ENCODE results near the gene DUSP18. TPM values are rescaled to one million over a fixed set of nuclear protein-coding genes. Genes with fewer than 3 reads are reported as not detected.

The DUSP18 gene
- total and polyA plus RNA-seq, 4 donors, result 1.6 to 11.3 (median 6.5) TPM

DNA sequence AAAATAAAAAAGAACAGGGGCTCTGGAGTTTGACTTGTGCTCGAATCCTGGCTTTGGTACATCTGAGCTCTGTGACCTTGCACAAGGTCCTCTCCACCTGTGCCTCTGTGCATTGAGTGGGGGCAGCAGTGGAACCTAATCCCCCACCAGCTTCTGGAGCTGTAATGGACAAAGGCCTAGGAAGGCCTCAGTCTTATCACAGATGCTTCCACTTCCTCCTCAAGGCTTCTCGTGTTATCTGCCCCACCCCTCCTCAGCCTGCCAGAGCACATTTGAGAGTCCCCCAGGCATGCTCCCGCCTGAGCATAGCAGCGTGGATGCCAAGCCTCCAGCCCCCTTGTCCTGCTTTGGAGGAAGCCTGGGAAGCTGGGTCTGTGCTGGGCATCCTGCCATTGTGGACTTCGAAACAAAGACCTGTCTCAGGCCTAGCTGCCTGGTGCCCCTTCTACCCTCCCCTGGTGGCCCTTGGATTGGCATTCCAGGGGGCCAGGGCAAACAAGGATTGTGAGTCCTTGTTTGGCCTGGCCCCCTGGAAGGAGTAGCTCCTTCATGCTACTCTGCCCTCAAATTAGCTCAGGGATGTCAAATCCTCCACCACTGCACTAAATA is 17.1 kb downstream of the DUSP18 start:
- no peak overlapping the region for H3K27ac ChIP-seq (ENCODE audit: low read depth in 1 of 2, low read length in 2 of 2)
- WGBS, 2 donors, result 73 to 74% methylated on average over 5 of the region's 5 CpGs
- H3K9me3 ChIP-seq (ENCODE audit: control insufficient read depth, low read length), result no peaks in the 10 kb centered on the region
- no peak for DNase-seq
- no peaks in the 10 kb centered on the region for H3K27me3 ChIP-seq (ENCODE audit: control insufficient read depth in 1 of 2, insufficient read depth in 2 of 2, low read length in 1 of 2)
- no peak overlapping the region for H3K4me3 ChIP-seq (ENCODE audit: low read length in 2 of 2)
- H3K36me3 ChIP-seq (ENCODE audit: control insufficient read depth in 1 of 2, insufficient read depth in 2 of 2, low read length in 1 of 2), result no peaks in the 10 kb centered on the region
- H3K4me1 ChIP-seq (ENCODE audit: control insufficient read depth in 1 of 2, insufficient read depth in 2 of 2, low read length in 2 of 2), result no peaks in the 10 kb centered on the region
- no peak for ATAC-seq (ENCODE audit: low FRiP score)
- intact Hi-C loops (cut with DNase I), result no loop called here

DNA sequence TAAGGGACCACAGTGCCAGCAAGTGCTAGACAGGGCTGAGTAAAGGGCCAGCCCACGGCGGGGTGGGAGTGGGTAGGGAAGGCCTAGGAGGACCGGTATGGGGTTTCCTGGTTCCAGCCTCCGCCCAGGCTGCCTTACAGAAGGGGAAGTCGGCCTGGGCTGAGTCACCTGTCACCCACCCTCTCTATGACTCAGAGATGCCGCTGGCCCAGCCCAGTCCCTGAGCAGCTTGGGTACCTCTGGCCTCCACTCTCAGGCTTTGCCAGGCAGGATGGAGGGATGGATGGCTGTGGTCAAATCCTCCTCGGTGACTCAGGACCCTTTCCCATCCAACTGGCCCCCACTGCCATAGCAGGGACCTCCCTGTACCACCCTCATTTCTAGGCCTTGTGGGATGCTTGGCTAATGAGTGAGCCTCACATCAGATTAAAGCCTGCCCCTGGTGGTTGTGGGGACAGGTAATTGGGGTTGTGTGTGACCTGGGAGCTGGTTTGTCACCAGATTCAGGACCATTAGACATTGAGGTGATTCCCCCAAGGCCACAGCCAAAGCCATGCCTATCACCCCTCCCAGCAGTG is 18.2 kb downstream of the DUSP18 start:
- no peaks in the 10 kb centered on the region for H3K9me3 ChIP-seq (ENCODE audit: control insufficient read depth, low read length)
- H3K27ac ChIP-seq (ENCODE audit: low read depth in 1 of 2, low read length in 2 of 2), result no peak overlapping the region
- intact Hi-C loops (cut with DNase I), result no loop called here
- WGBS, 2 donors, result 47 to 52% methylated on average over 7 of the region's 7 CpGs
- ATAC-seq (ENCODE audit: low FRiP score) (peak; percentile 67), DNase-seq (peak; percentile 81 to 87)
- H3K4me3 ChIP-seq (ENCODE audit: low read length in 2 of 2), result no peak overlapping the region
- H3K36me3 ChIP-seq (ENCODE audit: control insufficient read depth in 1 of 2, insufficient read depth in 2 of 2, low read length in 1 of 2), result no peaks in the 10 kb centered on the region
- no peaks in the 10 kb centered on the region for H3K27me3 ChIP-seq (ENCODE audit: control insufficient read depth in 1 of 2, insufficient read depth in 2 of 2, low read length in 1 of 2)
- H3K4me1 ChIP-seq (ENCODE audit: control insufficient read depth in 1 of 2, insufficient read depth in 2 of 2, low read length in 2 of 2), result no peaks in the 10 kb centered on the region

DNA sequence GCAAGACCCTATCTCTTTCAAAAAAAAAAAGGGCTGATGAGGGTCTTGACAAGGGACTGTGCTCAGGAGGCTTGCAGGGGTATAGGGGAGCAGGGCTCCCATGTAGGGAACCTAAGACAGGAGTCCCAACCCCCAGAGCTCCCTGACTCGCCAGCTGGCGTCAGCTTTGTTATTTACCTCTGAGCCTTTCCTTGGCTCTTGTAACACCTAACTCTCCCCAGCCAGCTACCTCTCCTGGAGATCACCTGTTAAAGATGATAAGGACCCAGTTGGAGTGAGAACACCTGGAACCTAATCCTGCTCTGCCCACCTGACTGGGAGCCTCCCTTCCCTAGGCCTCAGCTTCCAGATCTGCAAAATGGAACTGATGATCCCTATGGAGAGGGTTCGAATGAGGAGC is 18.9 kb downstream of the DUSP18 start:
- intact Hi-C loops (cut with DNase I), result no loop called here
- no peaks in the 10 kb centered on the region for H3K4me1 ChIP-seq (ENCODE audit: control insufficient read depth in 1 of 2, insufficient read depth in 2 of 2, low read length in 2 of 2)
- ATAC-seq (ENCODE audit: low FRiP score), result no peak
- no peak overlapping the region for H3K4me3 ChIP-seq (ENCODE audit: low read length in 2 of 2)
- DNase-seq, result no peak
- H3K27ac ChIP-seq (ENCODE audit: low read depth in 1 of 2, low read length in 2 of 2), result no peak overlapping the region
- no peaks in the 10 kb centered on the region for H3K36me3 ChIP-seq (ENCODE audit: control insufficient read depth in 1 of 2, insufficient read depth in 2 of 2, low read length in 1 of 2)
- 95 to 98% methylated on average over 3 of the region's 3 CpGs for WGBS, 2 donors
- H3K9me3 ChIP-seq (ENCODE audit: control insufficient read depth, low read length), result no peaks in the 10 kb centered on the region
- H3K27me3 ChIP-seq (ENCODE audit: control insufficient read depth in 1 of 2, insufficient read depth in 2 of 2, low read length in 1 of 2), result no peaks in the 10 kb centered on the region

DNA sequence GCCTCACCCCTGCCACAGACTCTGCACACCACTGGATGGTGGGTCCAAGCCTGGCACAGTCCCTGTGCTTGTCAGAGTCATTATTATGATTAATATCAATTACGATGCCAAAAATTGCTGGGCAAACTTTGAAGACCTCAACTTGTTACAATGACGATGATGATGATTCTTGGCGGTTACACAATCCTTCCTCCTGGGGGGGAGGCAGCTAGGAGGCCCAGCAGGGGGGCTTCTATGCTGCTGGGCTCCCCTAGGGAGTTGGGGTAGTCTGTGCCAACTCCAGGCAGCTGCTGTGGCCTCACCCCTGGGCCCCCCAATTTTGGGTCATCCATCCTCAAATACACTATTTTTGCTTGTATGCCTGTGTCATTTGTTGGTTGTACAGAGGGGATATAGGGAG is 20.1 kb downstream of the DUSP18 start:
- no peak for ATAC-seq (ENCODE audit: low FRiP score)
- DNase-seq, result no peak
- Histone ChIP-seq H3K4me1 (ENCODE audit: control insufficient read depth in 1 of 2, insufficient read depth in 2 of 2, low read length in 2 of 2) (no peaks in the 10 kb centered on the region), H3K36me3 (ENCODE audit: control insufficient read depth in 1 of 2, insufficient read depth in 2 of 2, low read length in 1 of 2) (no peaks in the 10 kb centered on the region), H3K27ac (ENCODE audit: low read depth in 1 of 2, low read length in 2 of 2) (no peak overlapping the region), H3K4me3 (ENCODE audit: low read length in 2 of 2) (no peak overlapping the region), H3K9me3 (ENCODE audit: control insufficient read depth, low read length) (no peaks in the 10 kb centered on the region), H3K27me3 (ENCODE audit: control insufficient read depth in 1 of 2, insufficient read depth in 2 of 2, low read length in 1 of 2) (no peaks in the 10 kb centered on the region)
- intact Hi-C loops (cut with DNase I), result no loop called here
- WGBS, 2 donors, result 58 to 71% methylated on average over 3 of the region's 3 CpGs

DNA sequence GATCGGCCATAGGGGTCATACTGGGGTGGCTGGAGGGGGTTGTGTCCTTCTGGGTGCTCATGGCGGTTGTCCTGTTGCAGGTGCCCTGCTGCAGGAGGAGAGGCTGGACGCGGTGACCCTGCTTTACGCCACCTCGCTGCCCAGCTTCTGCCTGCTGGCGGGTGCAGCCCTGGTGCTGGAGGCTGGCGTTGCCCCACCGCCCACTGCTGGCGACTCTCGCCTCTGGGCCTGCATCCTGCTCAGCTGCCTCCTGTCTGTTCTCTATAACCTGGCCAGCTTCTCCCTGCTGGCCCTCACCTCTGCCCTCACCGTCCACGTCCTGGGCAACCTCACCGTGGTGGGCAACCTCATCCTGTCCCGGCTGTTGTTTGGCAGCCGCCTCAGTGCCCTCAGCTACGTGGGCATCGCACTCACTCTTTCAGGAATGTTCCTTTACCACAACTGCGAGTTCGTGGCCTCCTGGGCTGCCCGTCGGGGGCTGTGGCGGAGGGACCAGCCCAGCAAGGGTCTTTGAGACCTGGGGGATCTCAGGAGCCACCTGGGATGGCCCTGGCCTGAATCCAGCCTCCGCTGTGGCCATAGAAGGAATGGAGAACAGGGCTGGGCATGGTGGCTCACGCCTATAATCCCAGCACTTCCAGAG is 21.0 kb downstream of the DUSP18 start:
- Histone ChIP-seq H3K4me3 (ENCODE audit: low read length in 2 of 2) (no peak overlapping the region), H3K36me3 (ENCODE audit: control insufficient read depth in 1 of 2, insufficient read depth in 2 of 2, low read length in 1 of 2) (no peaks in the 10 kb centered on the region), H3K9me3 (ENCODE audit: control insufficient read depth, low read length) (no peaks in the 10 kb centered on the region), H3K27ac (ENCODE audit: low read depth in 1 of 2, low read length in 2 of 2) (no peak overlapping the region), H3K4me1 (ENCODE audit: control insufficient read depth in 1 of 2, insufficient read depth in 2 of 2, low read length in 2 of 2) (no peaks in the 10 kb centered on the region), H3K27me3 (ENCODE audit: control insufficient read depth in 1 of 2, insufficient read depth in 2 of 2, low read length in 1 of 2) (no peaks in the 10 kb centered on the region)
- WGBS, 2 donors, result 96% methylated on average over 25 of the region's 25 CpGs
- no peak for ATAC-seq (ENCODE audit: low FRiP score)
- intact Hi-C loops (cut with DNase I), result no loop called here
- DNase-seq, result no peak

DNA sequence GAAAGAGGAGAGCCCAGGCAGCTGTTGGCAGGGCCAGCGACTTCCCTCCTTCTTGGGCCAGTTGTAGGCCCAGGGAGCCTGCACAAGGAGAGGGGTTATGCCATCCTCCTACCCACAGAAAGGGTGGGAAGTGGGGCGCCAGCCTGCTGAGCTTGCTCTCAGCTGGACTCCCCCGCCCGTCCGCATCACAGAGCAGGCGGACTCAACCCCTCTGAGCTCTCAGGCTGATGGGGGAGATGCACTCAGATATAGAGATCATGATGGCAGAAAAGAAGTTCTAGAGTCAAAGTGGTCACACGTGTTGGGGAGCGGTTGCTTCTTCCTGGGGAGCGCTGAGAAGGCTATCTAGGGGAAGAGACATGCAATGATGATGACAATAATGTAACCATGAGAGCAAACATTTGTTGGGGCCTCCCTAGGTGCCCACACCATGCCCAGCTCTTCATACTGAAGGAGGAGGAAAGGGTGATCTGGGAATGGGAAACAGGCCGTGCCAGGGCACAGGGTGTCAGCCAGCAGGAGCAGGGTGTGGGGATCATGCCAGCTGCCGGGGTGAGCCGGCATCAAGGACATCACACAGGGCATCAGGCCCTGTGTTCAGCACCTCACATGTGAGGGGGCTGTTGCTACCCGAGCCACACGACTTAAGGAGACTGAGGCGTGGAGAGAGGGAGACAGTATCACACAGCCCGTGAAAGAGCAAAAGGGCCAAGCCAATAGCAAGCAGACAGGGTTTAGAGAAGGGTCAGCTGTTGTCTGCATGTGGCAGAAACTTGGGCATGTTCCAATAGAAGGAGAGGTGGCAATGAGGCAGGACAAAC is 24.4 kb downstream of the DUSP18 start:
- Histone ChIP-seq H3K36me3 (ENCODE audit: control insufficient read depth in 1 of 2, insufficient read depth in 2 of 2, low read length in 1 of 2) (no peaks in the 10 kb centered on the region), H3K27ac (ENCODE audit: low read depth in 1 of 2, low read length in 2 of 2) (no peak overlapping the region), H3K9me3 (ENCODE audit: control insufficient read depth, low read length) (no peaks in the 10 kb centered on the region), H3K27me3 (ENCODE audit: control insufficient read depth in 1 of 2, insufficient read depth in 2 of 2, low read length in 1 of 2) (no peaks in the 10 kb centered on the region), H3K4me3 (ENCODE audit: low read length in 2 of 2) (no peak overlapping the region), H3K4me1 (ENCODE audit: control insufficient read depth in 1 of 2, insufficient read depth in 2 of 2, low read length in 2 of 2) (no peaks in the 10 kb centered on the region)
- intact Hi-C loops (cut with DNase I), result no loop called here
- ATAC-seq (ENCODE audit: low FRiP score), result no peak
- no peak for DNase-seq
- 88% methylated on average over 16 of the region's 16 CpGs for WGBS, 2 donors

DNA sequence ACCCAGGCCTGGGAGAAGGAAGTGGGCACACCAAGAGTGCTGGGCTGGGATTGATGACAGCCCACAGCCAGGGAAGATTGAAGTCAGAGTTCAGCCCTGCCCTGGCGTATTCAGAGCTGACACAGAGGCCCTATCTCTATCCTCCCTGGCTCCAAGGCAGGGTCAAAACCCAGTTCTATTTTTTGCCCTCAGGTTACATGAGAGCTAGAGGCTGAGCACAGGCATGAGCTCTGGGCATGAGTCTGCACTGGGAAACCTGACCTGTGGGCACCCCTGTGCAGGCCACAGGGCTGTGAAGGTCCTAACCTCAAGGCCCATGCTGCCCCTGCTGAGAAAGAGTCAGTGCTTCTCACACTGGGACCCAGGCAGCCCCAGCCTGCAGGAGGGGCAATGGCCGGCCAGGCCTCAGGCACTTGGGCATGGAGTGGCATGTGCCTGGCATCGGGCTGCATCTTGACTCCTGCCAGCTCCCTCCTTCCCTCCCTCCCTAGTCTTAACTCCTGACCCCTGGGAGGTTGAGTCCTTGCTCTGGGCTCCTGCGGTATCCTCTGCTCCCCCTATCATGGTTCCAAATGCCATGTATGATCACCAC is 26.7 kb downstream of the DUSP18 start:
- H3K27ac ChIP-seq (ENCODE audit: low read depth in 1 of 2, low read length in 2 of 2), result no peak overlapping the region
- intact Hi-C loops (cut with DNase I), result no loop called here
- H3K36me3 ChIP-seq (ENCODE audit: control insufficient read depth in 1 of 2, insufficient read depth in 2 of 2, low read length in 1 of 2), result no peaks in the 10 kb centered on the region
- no peak for DNase-seq
- no peaks in the 10 kb centered on the region for H3K4me1 ChIP-seq (ENCODE audit: control insufficient read depth in 1 of 2, insufficient read depth in 2 of 2, low read length in 2 of 2)
- H3K4me3 ChIP-seq (ENCODE audit: low read length in 2 of 2), result no peak overlapping the region
- no peaks in the 10 kb centered on the region for H3K27me3 ChIP-seq (ENCODE audit: control insufficient read depth in 1 of 2, insufficient read depth in 2 of 2, low read length in 1 of 2)
- H3K9me3 ChIP-seq (ENCODE audit: control insufficient read depth, low read length), result no peaks in the 10 kb centered on the region
- no peak for ATAC-seq (ENCODE audit: low FRiP score)
- 90 to 94% methylated on average over 4 of the region's 4 CpGs for WGBS, 2 donors

DNA sequence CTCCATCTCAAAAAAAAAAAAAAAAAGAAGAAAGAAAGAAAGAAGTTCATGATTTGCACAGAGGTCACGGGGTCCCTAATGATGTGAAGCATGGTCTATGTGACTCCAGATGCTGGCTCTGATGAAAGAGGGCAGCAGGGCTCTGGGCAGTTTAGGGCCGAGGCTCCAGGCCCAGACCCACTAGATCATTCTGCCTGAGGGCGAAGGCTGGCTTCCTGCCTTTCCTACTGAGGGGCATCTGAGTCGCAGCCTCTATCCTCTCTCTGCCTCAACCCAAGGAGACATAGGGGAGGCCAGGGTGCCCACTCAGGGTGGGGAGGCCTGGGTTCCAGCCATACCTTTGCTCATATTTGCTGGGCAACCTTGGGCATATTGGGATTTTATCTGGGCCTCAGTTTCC is 27.3 kb downstream of the DUSP18 start:
- no peaks in the 10 kb centered on the region for H3K27me3 ChIP-seq (ENCODE audit: control insufficient read depth in 1 of 2, insufficient read depth in 2 of 2, low read length in 1 of 2)
- H3K27ac ChIP-seq (ENCODE audit: low read depth in 1 of 2, low read length in 2 of 2), result no peak overlapping the region
- 95 to 100% methylated on average over 4 of the region's 4 CpGs for WGBS, 2 donors
- no peak for DNase-seq
- intact Hi-C loops (cut with DNase I), result no loop called here
- no peaks in the 10 kb centered on the region for H3K36me3 ChIP-seq (ENCODE audit: control insufficient read depth in 1 of 2, insufficient read depth in 2 of 2, low read length in 1 of 2)
- ATAC-seq (ENCODE audit: low FRiP score), result no peak
- no peaks in the 10 kb centered on the region for H3K4me1 ChIP-seq (ENCODE audit: control insufficient read depth in 1 of 2, insufficient read depth in 2 of 2, low read length in 2 of 2)
- H3K4me3 ChIP-seq (ENCODE audit: low read length in 2 of 2), result no peak overlapping the region
- H3K9me3 ChIP-seq (ENCODE audit: control insufficient read depth, low read length), result no peaks in the 10 kb centered on the region
